ENCODE data around the gene UBE2O.

UBE2O gene

GRCh38 chr17:76490112-76490710, 37.3 kb upstream of the UBE2O start:
- TF ChIP-seq EZH2 (optimal IDR thresholded peaks at IDR 0.05; ENCODE audit: low read depth, low read length) (no peak), EZH2phosphoT487 (IDR thresholded peaks at IDR 0.05; ENCODE audit: low read length) (no peak), CTCF (IDR thresholded peaks at IDR 0.05; ENCODE audit: low read length) (no peak)
- Histone ChIP-seq H4K20me1 (ENCODE audit: insufficient read depth, low read length) (no peaks in the 10 kb centered on the region), H2AFZ (ENCODE audit: low read length) (no peak overlapping the region), H3K9me3 (replicated peaks; ENCODE audit: insufficient read depth, low read length) (no peaks in the 10 kb centered on the region), H3K9me2 (replicated peaks; ENCODE audit: insufficient read depth, low read length) (no peaks in the 10 kb centered on the region), H3K4me1 (ENCODE audit: low read length) (peaks cover 43% of the 10 kb centered on the region), H3F3A (ENCODE audit: insufficient read depth, low read length) (peaks cover 30% of the 10 kb centered on the region), H3K4me3 (ENCODE audit: low read length) (no peak overlapping the region), H3K27ac (ENCODE audit: low read length) (no peak overlapping the region), H3K9ac (ENCODE audit: low read length) (no peak overlapping the region), H3K27me3 (replicated peaks; ENCODE audit: insufficient read depth, low read length) (no peaks in the 10 kb centered on the region), H3K36me3 (replicated peaks; ENCODE audit: insufficient read depth, low read length) (no peaks in the 10 kb centered on the region), H3K79me2 (ENCODE audit: low read length) (peaks cover 19% of the 10 kb centered on the region), H3K4me2 (ENCODE audit: low read depth, low read length) (no peak overlapping the region)
- no peak for DNase-seq

- no peaks in the 10 kb centered on the region for H3K36me3 ChIP-seq (replicated peaks; ENCODE audit: insufficient read depth, low read length)
- no peaks in the 10 kb centered on the region for H4K20me1 ChIP-seq (ENCODE audit: insufficient read depth, low read length)
- no peak overlapping the region for H3K4me3 ChIP-seq (ENCODE audit: low read length)
- H3K79me2 ChIP-seq (ENCODE audit: low read length): peaks cover 8% of the 10 kb centered on the region
- H2AFZ ChIP-seq (ENCODE audit: low read length): no peak overlapping the region
- H3K9ac ChIP-seq (ENCODE audit: low read length): no peak overlapping the region
- H3K9me3 ChIP-seq (replicated peaks; ENCODE audit: insufficient read depth, low read length): no peaks in the 10 kb centered on the region
- no peak for TF ChIP-seq CTCF (IDR thresholded peaks at IDR 0.05; ENCODE audit: low read length)
- TF ChIP-seq EZH2phosphoT487 (IDR thresholded peaks at IDR 0.05; ENCODE audit: low read length): no peak
- no peak for TF ChIP-seq EZH2 (optimal IDR thresholded peaks at IDR 0.05; ENCODE audit: low read depth, low read length)
- no peaks in the 10 kb centered on the region for H3K9me2 ChIP-seq (replicated peaks; ENCODE audit: insufficient read depth, low read length)
- H3K4me1 ChIP-seq (ENCODE audit: low read length): peaks cover 33% of the 10 kb centered on the region
- H3F3A ChIP-seq (ENCODE audit: insufficient read depth, low read length): peaks cover 29% of the 10 kb centered on the region
- no peak overlapping the region for H3K4me2 ChIP-seq (ENCODE audit: low read depth, low read length)
- H3K27ac ChIP-seq (ENCODE audit: low read length): no peak overlapping the region
- no peak for DNase-seq
- H3K27me3 ChIP-seq (replicated peaks; ENCODE audit: insufficient read depth, low read length): no peaks in the 10 kb centered on the region
Observed at GRCh38 chr17:76487451-76488192, 34.7 kb upstream of the UBE2O start.

- Histone ChIP-seq H4K20me1 (ENCODE audit: insufficient read depth, low read length) (no peaks in the 10 kb centered on the region), H3K79me2 (ENCODE audit: low read length) (peaks cover 1% of the 10 kb centered on the region), H3K4me2 (ENCODE audit: low read depth, low read length) (peak overlapping the region; percentile 27; the same call in 1 of the 2 replicates), H3K27ac (ENCODE audit: low read length) (peak overlapping the region; percentile 74; the same call in 1 of the 2 replicates), H3K9me2 (replicated peaks; ENCODE audit: insufficient read depth, low read length) (no peaks in the 10 kb centered on the region), H3K9me3 (replicated peaks; ENCODE audit: insufficient read depth, low read length) (no peaks in the 10 kb centered on the region), H2AFZ (ENCODE audit: low read length) (no peak overlapping the region), H3F3A (ENCODE audit: insufficient read depth, low read length) (peaks cover 41% of the 10 kb centered on the region), H3K27me3 (replicated peaks; ENCODE audit: insufficient read depth, low read length) (no peaks in the 10 kb centered on the region), H3K4me1 (ENCODE audit: low read length) (peaks cover 33% of the 10 kb centered on the region), H3K36me3 (replicated peaks; ENCODE audit: insufficient read depth, low read length) (no peaks in the 10 kb centered on the region), H3K9ac (ENCODE audit: low read length) (no peak overlapping the region; the same call in 1 of the 2 replicates), H3K4me3 (ENCODE audit: low read length) (no peak overlapping the region)
- TF ChIP-seq EZH2 (optimal IDR thresholded peaks at IDR 0.05; ENCODE audit: low read depth, low read length): no peak
- no peak for TF ChIP-seq EZH2phosphoT487 (IDR thresholded peaks at IDR 0.05; ENCODE audit: low read length)
- no peak for TF ChIP-seq CTCF (IDR thresholded peaks at IDR 0.05; ENCODE audit: low read length)
- peak; percentile 55 for DNase-seq
Observed at GRCh38 chr17:76485569-76485968, 32.6 kb upstream of the UBE2O start.

Measured in MM.1S (cell line).